DND-41 (cell line): ENCODE data around the gene CCN5.

Source experiments
- ATAC-seq: fragments of 200-7000 bp; cut with Tn5 transposase; 3 replicates; pipeline ENCODE4 v1.9.1; 2021; ENCODE audit warnings: low read depth; ENCODE audit not compliant: insufficient read depth
- DNase-seq: peaks from one replicate; pipeline ENCODE4 v3.0.0-alpha.2; 2020
- H2AFZ ChIP-seq: 2 replicates; pipeline ENCODE4 v1.6.0; 2012; ENCODE audit warnings: low read depth, low read length
- H3K27ac ChIP-seq: 2 replicates; pipeline ENCODE4 v1.5.1; 2012; ENCODE audit warnings: low read length, inconsistent platforms
- H3K27me3 ChIP-seq: fragments of 200-600 bp; sonication (generic); 2 replicates; pipeline ENCODE4 v1.6.0; 2012; ENCODE audit warnings: low read length, mild to moderate bottlenecking, inconsistent platforms; ENCODE audit not compliant: insufficient read depth, poor library complexity
- H3K36me3 ChIP-seq: 2 replicates; pipeline ENCODE4 v1.5.1; 2012; ENCODE audit warnings: low read length, inconsistent platforms; ENCODE audit not compliant: insufficient read depth
- H3K4me1 ChIP-seq: 2 replicates; pipeline ENCODE4 v1.5.1; 2012; ENCODE audit warnings: mild to moderate bottlenecking, low read length; ENCODE audit not compliant: insufficient read depth
- H3K4me2 ChIP-seq: 2 replicates; pipeline ENCODE4 v1.6.0; 2012; ENCODE audit warnings: mild to moderate bottlenecking, moderate library complexity, low read length, inconsistent platforms; ENCODE audit not compliant: insufficient read depth
- H3K4me3 ChIP-seq, 2 experiments: fragments of 200-600 bp in 1 of 2; shearing (Covaris generic) in 1 of 2; 2 replicates each; pipeline ENCODE4 v1.5.1; 2012 to 2016; ENCODE audit warnings: inconsistent platforms in 2 of 2, low read length in 2 of 2, mild to moderate bottlenecking in 2 of 2, low read depth in 1 of 2, moderate library complexity in 1 of 2
- H3K79me2 ChIP-seq: 2 replicates; pipeline ENCODE4 v1.6.0; 2012; ENCODE audit warnings: low read length, inconsistent platforms; ENCODE audit not compliant: insufficient read depth
- H3K9ac ChIP-seq: 2 replicates; pipeline ENCODE4 v1.6.0; 2012; ENCODE audit warnings: low read depth, mild to moderate bottlenecking, inconsistent platforms, low read length, moderate library complexity
- H3K9me3 ChIP-seq: 2 replicates; pipeline ENCODE4 v1.5.1; 2012; ENCODE audit warnings: low read length, moderate library complexity, mild to moderate bottlenecking, inconsistent platforms; ENCODE audit not compliant: insufficient read depth, severe bottlenecking
- H4K20me1 ChIP-seq: 2 replicates; pipeline ENCODE4 v1.6.0; 2012; ENCODE audit warnings: low read length; ENCODE audit not compliant: insufficient read depth
- CTCF ChIP-seq: IDR thresholded peaks from 2 replicates; pipeline ENCODE4 v1.5.1; 2012; ENCODE audit warnings: borderline replicate concordance, low read length, moderate library complexity, mild to moderate bottlenecking; ENCODE audit not compliant: poor library complexity, severe bottlenecking; ENCODE audit errors: extremely low read depth
- EZH2 ChIP-seq: IDR thresholded peaks from 3 replicates; pipeline ENCODE4 v1.6.1; 2012; ENCODE audit warnings: borderline replicate concordance, low read depth, mild to moderate bottlenecking, moderate library complexity, low read length, inconsistent platforms; ENCODE audit not compliant: severe bottlenecking

The CCN5 gene

GRCh38 chr20:44709797-44710196 lies 5.4 kb upstream of the CCN5 start:
- no peak overlapping the region for H3K4me3 ChIP-seq
- H3K9ac ChIP-seq: no peak overlapping the region
- H3K27ac ChIP-seq: no peak overlapping the region
- DNase-seq (no peak), ATAC-seq (no peak)
- no peaks in the 10 kb centered on the region for H3K27me3 ChIP-seq
- no peak for TF ChIP-seq EZH2
- no peak for TF ChIP-seq CTCF
- no peaks in the 10 kb centered on the region for H4K20me1 ChIP-seq
- H2AFZ ChIP-seq: no peak overlapping the region
- H3K9me3 ChIP-seq: no peaks in the 10 kb centered on the region
- H3K36me3 ChIP-seq: no peaks in the 10 kb centered on the region
- no peaks in the 10 kb centered on the region for H3K4me1 ChIP-seq
- H3K4me2 ChIP-seq: no peak overlapping the region
- H3K79me2 ChIP-seq: no peaks in the 10 kb centered on the region

GRCh38 chr20:44711237-44711636 lies 3.9 kb upstream of the CCN5 start:
- H3K36me3 ChIP-seq: no peaks in the 10 kb centered on the region
- H3K4me1 ChIP-seq: no peaks in the 10 kb centered on the region
- ATAC-seq (no peak), DNase-seq (no peak)
- no peaks in the 10 kb centered on the region for H3K27me3 ChIP-seq
- no peak overlapping the region for H3K27ac ChIP-seq
- H2AFZ ChIP-seq: no peak overlapping the region
- no peak overlapping the region for H3K9ac ChIP-seq
- no peaks in the 10 kb centered on the region for H3K9me3 ChIP-seq
- H3K4me3 ChIP-seq: no peak overlapping the region
- TF ChIP-seq CTCF: no peak
- TF ChIP-seq EZH2: no peak
- no peaks in the 10 kb centered on the region for H3K79me2 ChIP-seq
- H4K20me1 ChIP-seq: no peaks in the 10 kb centered on the region; the same call in 1 of the 2 replicates
- H3K4me2 ChIP-seq: no peak overlapping the region

- H3K27ac ChIP-seq: no peak overlapping the region
- no peaks in the 10 kb centered on the region; the same call in 1 of the 2 replicates for H4K20me1 ChIP-seq
- TF ChIP-seq EZH2 (no peak), CTCF (no peak)
- H3K4me2 ChIP-seq: no peak overlapping the region
- no peaks in the 10 kb centered on the region for H3K79me2 ChIP-seq
- no peak overlapping the region for H3K9ac ChIP-seq
- H3K36me3 ChIP-seq: no peaks in the 10 kb centered on the region
- no peaks in the 10 kb centered on the region for H3K4me1 ChIP-seq
- no peaks in the 10 kb centered on the region for H3K27me3 ChIP-seq
- ATAC-seq (no peak), DNase-seq (no peak)
- H2AFZ ChIP-seq: no peak overlapping the region
- H3K9me3 ChIP-seq: no peaks in the 10 kb centered on the region
- no peak overlapping the region for H3K4me3 ChIP-seq
These were observed 968 bp upstream of the CCN5 start for GRCh38 chr20:44714102-44714700.
